Endometrium (tissue), 2 donors: Measurements from ENCODE around the gene NOL4L.
"Not testable (repeated sequence)": the region's sequence is repeated elsewhere in the genome, so short reads cannot be mapped to it uniquely, and the experiment has no call there.

Source experiments
- FAIRE-seq: peaks from 2 replicates; lab custom pipeline; 2012; peaks lifted over from hg19 to GRCh38; lab: Jason Lieb, UNC
- donor health status: control.
- donor health status: control.

The NOL4L gene

GRCh38 chr20:32470025-32470861 lies 114.9 kb downstream of the NOL4L start:
- FAIRE-seq: no peak

- no peak for FAIRE-seq
Observed at GRCh38 chr20:32468860-32469259, 116.3 kb downstream of the NOL4L start.

DNA sequence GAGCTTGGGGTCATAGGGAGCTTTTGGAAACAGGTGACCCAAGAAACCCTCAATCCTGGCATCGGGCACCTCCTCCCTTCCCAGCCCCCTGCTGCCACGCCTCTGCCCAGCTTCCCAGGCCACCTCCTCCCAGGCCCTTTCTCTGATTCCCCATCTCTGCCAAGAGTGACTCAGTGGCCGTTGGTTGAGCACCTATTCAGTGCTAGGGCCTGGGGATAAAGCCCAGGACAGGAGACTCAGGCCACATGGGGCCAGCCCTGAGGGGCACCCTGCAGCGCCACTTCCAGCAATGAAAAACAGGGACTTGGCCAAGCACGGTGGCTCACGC lies 116.9 kb downstream of the NOL4L start:
- FAIRE-seq: no peak

GRCh38 chr20:32467506-32468312 lies 117.4 kb downstream of the NOL4L start:
- no peak for FAIRE-seq

DNA sequence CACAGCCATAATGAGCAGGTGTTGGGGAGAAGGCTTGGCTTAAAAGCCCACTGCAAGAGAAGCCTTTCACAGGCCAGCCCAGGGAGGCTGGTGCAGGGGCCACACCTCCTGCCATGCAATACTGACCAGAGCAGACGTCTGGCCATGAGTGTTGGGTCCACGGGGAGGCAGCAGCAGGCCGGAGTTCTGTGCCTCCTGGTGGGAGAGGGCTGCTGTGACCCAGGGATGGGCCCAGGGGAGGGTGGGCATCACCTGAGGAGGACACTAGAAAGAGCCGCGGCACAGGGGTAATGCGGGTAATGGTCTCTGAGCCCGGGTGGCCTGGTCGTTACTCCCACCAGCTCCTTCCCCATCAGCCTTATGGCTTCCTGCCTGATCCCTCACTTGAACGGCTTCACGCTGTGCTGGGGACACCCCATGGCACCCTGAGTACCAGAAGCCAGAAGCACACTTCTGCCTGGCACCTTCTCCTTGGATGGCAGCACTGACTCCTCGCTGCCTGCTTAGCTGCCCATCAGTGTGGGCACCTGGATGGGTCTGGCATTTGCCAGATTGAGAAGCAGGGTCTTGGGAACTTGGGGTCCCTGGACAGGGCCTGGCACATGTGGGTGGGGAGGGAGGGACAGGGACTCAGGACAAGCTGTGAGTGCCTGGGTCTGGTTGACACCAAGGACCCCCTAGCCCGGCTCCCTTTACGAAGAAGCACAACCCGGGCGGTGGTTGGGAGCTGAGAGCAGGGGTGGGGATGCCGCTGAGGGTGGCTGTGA lies 118.2 kb downstream of the NOL4L start:
- FAIRE-seq: no peak

DNA sequence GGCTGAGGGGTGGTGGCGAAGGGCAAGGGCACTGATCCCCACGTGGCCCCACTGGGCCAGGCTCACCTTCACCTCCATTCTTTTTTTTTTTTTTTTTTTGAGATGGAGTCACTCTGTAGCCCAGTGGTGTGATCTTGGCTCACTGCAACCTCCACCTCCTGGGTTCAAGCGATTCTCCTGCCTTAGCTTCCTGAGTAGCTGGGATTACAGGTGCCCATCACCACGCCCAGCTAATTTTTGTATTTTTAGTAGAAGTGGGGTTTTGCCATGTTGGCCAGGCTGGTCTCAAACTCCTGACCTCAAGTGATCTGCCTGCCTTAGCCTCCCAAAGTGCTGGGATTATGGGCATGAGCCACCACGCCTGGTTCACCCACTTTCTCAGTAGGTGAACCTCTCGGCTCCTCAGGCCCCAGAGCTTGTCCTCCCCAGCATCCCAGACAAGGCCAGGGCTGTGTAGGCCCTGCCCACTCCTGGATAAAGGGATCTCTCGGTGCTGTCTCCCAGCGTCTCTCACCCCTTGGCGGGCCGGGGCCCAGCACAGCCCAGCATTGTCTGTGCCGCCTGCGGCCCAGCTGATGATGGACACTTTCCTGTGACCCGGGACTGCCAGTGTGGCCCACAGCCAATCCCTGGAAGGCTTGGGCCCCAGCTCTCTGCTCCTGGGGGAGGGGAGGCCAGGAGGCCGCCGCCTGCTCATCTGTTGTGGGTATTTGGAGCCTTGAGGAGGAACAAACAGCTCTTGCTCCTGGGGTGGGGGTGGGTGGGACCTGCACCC lies 119.0 kb downstream of the NOL4L start:
- not testable (repeated sequence) for FAIRE-seq

- no peak for FAIRE-seq
Observed at GRCh38 chr20:32465092-32465900, 119.8 kb downstream of the NOL4L start.

DNA sequence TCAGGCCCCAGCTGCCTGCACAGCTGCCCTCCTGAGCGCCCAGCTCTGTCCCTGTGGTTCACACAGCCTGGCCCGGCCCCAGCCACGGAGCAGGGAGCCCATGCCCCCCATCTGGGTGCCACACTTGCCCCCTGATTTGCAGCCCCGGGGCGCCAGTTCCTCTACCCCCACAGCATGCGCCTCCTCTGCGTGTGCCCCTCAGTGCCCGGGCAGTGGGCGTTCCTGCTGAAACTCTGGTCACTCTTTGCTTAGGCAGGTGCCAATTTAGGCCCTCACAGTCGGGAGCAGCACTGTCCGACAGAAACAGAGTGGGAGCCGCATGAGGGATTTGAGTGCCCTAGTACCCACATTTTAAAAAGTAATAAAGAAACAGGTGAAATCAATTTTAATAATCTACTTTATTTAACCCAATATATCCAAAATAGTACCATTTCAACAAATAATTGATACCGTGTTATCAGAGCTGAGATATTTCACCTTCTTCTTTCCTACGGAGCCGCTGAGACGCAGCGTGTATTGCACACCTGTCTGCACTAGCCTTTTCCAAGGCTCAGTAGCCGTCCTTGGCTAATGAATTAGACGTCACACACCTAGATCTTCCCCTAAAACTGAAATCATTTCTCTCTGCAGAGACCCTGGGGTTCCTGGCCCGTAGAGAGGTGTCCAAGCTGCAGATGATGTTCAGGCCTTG lies 120.6 kb downstream of the NOL4L start:
- no peak for FAIRE-seq

GRCh38 chr20:32463642-32464400 lies 121.3 kb downstream of the NOL4L start:
- no peak for FAIRE-seq

DNA sequence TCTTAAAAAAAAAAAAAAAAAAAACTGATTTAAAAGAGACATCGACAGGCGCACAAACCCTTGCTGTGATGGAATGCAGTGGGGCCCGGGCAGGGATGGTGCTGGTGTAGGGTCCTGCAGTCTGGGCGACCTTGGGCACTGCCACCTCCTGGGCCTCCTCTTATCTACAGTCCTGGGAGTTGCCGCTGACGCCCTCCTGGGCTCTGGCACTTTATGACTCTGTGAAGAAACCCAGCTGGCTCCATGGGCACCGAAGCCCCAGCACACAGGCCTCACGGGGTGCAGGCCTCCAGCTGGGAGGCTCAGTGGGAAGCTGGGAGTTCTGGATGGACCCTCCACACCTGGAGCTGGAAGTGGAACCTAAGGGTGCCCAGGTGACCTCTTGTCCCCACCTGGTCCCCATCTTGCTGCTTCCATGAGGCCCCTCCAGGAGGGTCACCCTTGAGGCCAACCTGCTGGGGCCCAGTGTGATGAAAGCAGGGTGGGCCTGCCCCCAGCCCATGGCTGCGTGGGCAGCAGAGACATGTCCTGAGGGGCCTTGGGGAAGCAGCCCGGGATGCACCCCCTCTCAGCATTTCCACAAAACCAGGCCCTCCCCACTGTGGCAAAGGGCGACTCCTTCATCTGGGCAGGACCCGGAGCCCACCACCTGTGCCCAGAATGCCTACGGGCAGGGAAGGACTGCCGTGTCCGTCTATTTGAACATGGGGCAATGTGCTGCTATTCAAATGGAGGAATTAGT lies 122.1 kb downstream of the NOL4L start:
- no peak for FAIRE-seq

DNA sequence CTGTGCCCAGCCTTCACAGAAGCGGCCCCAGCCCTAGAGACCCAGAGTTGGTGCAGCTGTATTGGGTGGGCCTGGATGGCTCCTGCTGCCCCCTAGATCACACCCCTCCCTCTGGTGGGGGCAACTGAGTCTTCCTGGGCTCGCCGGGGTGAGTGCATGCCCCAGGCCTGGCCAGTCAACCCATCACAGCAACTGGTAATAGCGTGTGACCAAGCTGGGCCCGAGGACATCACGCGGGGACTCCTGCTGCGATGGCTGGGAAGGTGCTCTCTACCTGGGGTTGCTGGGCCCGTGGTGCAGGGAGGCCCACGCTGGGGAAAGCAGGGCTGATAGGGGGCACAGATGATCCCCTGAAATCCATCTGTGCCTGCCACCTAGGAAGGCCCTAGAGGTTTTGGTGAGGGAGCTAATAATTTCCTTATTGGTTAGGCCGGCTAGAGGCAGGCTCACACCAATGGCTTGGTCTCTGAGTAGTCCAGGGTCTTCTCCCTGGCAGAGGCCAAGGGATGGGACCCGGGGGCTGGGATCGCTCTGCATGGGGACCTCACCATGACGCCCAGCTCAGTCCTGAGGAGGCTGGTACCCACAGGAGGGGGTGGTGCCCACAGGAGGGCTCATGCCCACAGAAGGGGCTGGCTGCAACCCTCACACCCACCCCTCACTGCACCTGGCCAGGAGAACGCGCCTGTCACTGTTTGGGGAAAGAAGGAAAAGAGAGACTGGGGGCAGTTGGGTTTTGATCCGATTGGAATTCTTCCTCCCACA lies 123.1 kb downstream of the NOL4L start:
- no peak for FAIRE-seq

DNA sequence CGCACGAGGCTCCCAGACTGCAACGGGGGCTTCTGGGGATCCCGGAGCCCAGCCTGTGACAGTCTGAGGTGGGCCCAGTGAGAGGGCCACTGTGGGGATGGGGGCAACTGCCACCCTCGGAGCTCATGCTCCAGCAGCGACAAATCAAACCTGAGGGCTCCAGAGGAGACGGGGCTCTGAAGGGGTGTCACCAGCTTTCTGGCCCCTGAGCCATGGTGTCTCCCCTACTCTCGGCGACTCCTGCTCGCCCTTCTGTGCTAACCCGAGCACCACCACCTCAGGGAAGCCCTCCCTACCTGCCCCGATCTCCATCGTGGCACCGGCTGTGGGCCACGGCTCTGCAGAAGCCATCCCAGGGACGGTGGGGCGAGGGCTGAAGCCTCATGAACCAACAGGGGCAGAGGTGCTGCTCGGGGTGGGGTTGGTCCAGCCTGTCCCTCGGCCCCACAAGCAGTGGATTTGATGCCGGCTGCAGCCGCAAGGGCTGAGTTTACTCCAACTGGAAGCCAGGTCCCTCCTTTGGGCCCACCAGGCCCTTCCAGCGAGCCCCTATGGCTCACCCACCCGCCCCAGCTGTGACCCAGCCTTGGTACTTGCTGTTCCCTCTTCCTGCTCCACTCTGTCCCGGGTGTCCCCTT lies 124.3 kb downstream of the NOL4L start:
- FAIRE-seq: no peak

DNA sequence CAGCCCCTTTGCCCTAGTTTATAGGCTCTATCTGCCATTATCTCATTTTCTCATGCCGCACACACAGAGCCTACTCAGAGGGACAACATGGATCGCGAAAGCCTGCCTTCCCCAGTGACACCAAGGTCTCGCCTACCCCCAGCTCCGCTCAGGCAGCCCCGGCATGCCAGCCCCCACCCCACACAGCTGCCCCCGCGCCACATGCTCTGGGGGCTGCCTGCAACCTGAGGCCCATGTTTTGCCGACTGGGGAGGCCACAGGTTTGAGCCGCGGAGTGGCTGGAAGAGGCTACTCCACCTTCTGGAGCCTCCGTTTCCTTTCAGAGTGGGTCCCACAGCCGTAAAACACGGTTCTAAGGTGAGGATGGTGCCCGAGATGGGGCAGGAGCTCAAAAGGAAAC lies 124.9 kb downstream of the NOL4L start:
- FAIRE-seq: no peak

DNA sequence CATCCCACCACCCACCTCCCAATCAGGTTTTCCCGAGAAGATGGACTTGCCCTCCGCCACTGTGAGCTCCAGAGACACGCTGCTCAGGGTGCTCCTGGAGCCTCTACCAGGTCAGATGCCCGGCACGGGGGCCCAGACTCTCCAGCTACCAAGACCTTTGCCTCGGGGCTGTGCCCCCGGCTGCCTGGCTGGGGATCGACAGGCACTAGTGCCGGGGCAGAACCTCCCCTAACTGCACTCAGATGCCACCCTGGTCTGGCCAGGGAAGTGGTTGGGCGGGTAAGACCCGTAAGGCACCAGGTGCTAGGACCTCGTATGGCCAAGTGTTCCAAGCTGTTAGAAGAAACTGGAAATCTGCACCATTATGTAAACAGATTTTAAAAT lies 126.3 kb downstream of the NOL4L start:
- no peak for FAIRE-seq

DNA sequence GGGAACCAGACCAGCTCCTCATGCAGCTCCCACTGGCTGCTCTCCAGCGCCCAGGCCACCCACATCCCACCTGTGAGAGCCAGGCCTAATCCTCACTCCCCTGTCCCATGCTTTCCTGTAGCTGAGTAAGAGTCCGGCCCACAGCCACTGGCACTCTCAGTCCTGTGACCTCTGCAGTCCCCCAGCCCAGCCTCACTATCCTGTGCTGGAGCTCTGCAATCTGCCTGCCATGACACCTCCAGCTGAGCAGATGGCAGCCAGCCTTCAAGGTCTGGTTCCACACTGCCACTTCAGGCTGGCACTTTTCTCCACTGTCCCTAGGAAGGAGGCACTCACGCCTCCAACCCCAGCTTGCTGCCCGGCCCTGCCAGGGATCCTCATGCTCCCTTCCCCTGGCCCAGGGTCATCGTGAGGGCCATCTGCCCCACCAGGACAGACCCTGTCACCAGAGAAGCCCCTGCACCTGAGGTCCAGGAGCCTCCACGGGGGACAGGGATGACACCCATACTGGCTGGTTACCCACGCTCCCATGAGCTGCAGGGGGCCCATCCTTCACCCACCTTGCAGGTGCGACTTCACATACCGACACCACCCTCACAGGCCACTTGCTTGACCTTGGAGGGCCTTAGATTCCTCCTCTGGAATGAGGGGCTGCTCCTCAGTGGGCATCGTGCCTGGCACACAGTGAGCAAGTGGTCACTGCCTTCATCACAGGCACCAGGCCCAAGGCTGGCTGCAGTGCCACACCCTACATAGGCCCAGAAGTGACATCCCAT lies 126.9 kb downstream of the NOL4L start:
- no peak for FAIRE-seq

GRCh38 chr20:32457479-32457986 lies 127.6 kb downstream of the NOL4L start:
- FAIRE-seq: no peak
